Colonic mucosa (tissue), 4 donors: Measurements from ENCODE around the gene PRSS12. TPM values are rescaled to one million over a fixed set of nuclear protein-coding genes. Genes with fewer than 3 reads are reported as not detected.

Experiments
- DNase-seq: peaks from one replicate; pipeline ENCODE4 v3.0.0-alpha.2; 2020
- H3K27ac ChIP-seq: fragments of 200-600 bp; one replicate; pipeline ENCODE4 v1.8.0; 2021
- H3K27me3 ChIP-seq: fragments of 200-600 bp; one replicate; pipeline ENCODE4 v1.8.0; 2021
- H3K36me3 ChIP-seq: fragments of 200-600 bp; one replicate; pipeline ENCODE4 v1.8.0; 2021
- H3K4me1 ChIP-seq: fragments of 200-600 bp; one replicate; pipeline ENCODE4 v1.8.0; 2021; ENCODE audit warnings: mild to moderate bottlenecking
- H3K4me3 ChIP-seq: fragments of 200-600 bp; one replicate; pipeline ENCODE4 v1.8.0; 2021
- H3K9ac ChIP-seq, 2 donors: one replicate each; pipeline ENCODE4 v1.7.0; 2013; ENCODE audit warnings: control low read depth in 2 of 2, low read depth in 2 of 2, low read length in 2 of 2
- H3K9me3 ChIP-seq: fragments of 200-600 bp; one replicate; pipeline ENCODE4 v1.8.0; 2021
- intact Hi-C: fragments of 100-400 bp; cut with DNase I; formaldehyde crosslinking; loops from one replicate; pipeline ENCODE4 v1.14.1; 2022
- total RNA-seq, 2 donors: library from RNA; stranded (reverse); fragmentation: NEBNext Ultra II Directional in 1 of 2; extraction: Animal tissue kit (Norgen Biotek cat#: 25700) in 1 of 2; gene quantifications; one replicate each; pipeline ENCODE4 v1.2.1, GENCODE V29; 2021
- TF ChIP-seq, protein P1 (sequence below): fragments of 200-600 bp; IDR thresholded peaks from one replicate; pipeline ENCODE4 v1.8.0; 2022; ENCODE audit warnings: antibody characterized with exemption, mild to moderate bottlenecking
- donor health status: healthy.
- donor health status: DM: no; HTN: no; CAD: no.
- donor health status: DM: no; HTN: no; CAD: no.

Gene PRSS12
- total RNA-seq, 2 donors from 2014 or later = 20.1 to 22.4 TPM

- H3K9ac ChIP-seq = no peak overlapping the region
- H3K36me3 ChIP-seq = no peaks in the 10 kb centered on the region
- no peaks in the 10 kb centered on the region for H3K27me3 ChIP-seq
- TF ChIP-seq, protein P1, sequence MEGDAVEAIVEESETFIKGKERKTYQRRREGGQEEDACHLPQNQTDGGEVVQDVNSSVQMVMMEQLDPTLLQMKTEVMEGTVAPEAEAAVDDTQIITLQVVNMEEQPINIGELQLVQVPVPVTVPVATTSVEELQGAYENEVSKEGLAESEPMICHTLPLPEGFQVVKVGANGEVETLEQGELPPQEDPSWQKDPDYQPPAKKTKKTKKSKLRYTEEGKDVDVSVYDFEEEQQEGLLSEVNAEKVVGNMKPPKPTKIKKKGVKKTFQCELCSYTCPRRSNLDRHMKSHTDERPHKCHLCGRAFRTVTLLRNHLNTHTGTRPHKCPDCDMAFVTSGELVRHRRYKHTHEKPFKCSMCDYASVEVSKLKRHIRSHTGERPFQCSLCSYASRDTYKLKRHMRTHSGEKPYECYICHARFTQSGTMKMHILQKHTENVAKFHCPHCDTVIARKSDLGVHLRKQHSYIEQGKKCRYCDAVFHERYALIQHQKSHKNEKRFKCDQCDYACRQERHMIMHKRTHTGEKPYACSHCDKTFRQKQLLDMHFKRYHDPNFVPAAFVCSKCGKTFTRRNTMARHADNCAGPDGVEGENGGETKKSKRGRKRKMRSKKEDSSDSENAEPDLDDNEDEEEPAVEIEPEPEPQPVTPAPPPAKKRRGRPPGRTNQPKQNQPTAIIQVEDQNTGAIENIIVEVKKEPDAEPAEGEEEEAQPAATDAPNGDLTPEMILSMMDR = no peak
- no peak overlapping the region for H3K27ac ChIP-seq
- no peak for DNase-seq
- intact Hi-C loops = no loop called here
- H3K9me3 ChIP-seq = no peaks in the 10 kb centered on the region
- no peak overlapping the region for H3K4me3 ChIP-seq
- H3K4me1 ChIP-seq = no peaks in the 10 kb centered on the region
Measured at GRCh38 chr4:118282692-118283091, 70.1 kb downstream of the PRSS12 start.

DNA sequence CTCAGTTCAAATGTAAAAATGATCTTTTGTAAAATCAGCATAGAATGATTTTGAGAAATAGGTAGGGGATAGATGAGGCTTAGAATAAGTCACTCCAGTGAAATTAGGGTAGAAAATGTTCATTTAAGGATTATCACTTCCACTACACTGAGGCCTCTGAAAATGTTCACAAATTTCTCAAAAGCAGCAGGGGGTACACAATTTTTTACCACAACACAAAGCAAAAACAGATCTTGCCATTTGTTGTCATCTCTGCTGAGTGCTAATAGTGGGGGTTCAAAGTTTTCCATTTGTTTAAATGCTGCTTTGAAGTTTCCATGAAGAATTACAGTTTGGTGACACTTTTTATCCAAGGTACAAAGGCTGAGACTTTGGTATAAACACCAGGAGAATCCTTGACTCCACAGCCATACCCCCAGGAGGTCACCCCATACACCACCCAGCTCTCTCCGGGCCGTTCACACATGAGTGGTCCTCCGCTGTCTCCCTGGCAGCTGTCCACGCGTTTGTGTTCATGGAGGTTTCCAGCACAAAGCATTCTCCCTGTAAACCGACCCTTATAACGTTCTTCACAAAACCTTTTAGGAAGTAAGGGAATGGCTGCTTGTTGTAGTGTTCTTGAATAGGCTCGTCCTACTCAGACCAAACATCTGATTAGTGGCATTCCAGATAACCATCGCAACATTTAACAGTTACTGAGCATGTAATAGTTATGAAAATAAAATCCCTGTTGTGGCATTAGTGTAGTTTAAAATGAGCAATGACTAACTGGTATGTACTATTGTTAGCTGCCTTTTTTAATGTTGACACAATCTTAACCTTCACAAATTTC lies 71.0 kb downstream of the PRSS12 start:
- DNase-seq = no peak
- TF ChIP-seq, protein P1 = no peak
- H3K27me3 ChIP-seq = no peaks in the 10 kb centered on the region
- H3K27ac ChIP-seq = no peak overlapping the region
- H3K4me1 ChIP-seq = no peaks in the 10 kb centered on the region
- H3K9me3 ChIP-seq = no peaks in the 10 kb centered on the region
- intact Hi-C loops = loop anchor here (2.0 kb wide), 1 partner anchor 71 kb away; the partner anchor contains the start of gene PRSS12
- no peak overlapping the region for H3K4me3 ChIP-seq
- no peaks in the 10 kb centered on the region for H3K36me3 ChIP-seq
- no peak overlapping the region for H3K9ac ChIP-seq

DNA sequence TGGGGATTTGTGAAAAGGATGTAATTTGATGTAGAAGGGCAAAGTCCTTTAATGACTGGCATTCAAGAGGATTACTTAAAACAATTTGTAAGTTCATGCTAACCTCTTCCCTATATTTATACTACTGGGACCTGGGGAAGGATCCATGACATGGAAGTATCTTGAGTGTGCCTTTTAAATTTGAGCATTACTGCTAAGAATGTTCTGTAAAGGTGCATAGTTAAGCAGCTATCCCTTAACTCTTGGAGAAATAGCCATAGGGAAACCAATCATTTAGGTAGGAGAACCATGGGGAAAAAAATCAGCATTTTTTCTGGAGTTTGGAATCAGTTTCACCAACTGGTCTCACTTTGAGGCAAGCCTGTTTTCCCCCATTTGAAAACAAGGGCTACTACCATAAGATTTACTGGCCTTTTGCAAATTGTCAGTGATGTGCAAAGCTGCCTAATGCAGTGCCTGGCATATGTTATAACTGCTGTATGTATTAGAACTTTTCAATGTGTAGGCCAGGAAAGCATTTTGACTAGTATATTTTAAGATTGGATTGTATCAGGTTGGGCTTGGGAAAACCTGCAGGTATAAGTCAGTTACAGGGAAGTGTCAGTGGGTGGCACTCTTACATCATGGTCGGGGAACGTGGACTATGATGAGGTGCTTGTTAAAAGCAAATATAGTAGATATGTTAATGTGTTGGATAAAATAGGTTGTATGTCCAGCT lies 72.1 kb downstream of the PRSS12 start:
- H3K9me3 ChIP-seq = no peaks in the 10 kb centered on the region
- peak; percentile 68 for DNase-seq
- no peak overlapping the region for H3K27ac ChIP-seq
- H3K36me3 ChIP-seq = no peaks in the 10 kb centered on the region
- TF ChIP-seq, protein P1 = peak; percentile 74
- peak overlapping the region in 1 of 2 donors; percentile 97 for H3K9ac ChIP-seq
- H3K27me3 ChIP-seq = no peaks in the 10 kb centered on the region
- no peak overlapping the region for H3K4me3 ChIP-seq
- intact Hi-C loops = loop anchor here (2.0 kb wide), 1 partner anchor 72 kb away; the partner anchor contains the start of gene PRSS12
- no peaks in the 10 kb centered on the region for H3K4me1 ChIP-seq

- no peaks in the 10 kb centered on the region for H3K27me3 ChIP-seq
- no peaks in the 10 kb centered on the region for H3K9me3 ChIP-seq
- H3K27ac ChIP-seq = peak overlapping the region; percentile 78
- H3K9ac ChIP-seq = peak overlapping the region in 1 of 2 donors; percentile 97
- no peaks in the 10 kb centered on the region for H3K36me3 ChIP-seq
- peak overlapping the region; percentile 64 for H3K4me3 ChIP-seq
- intact Hi-C loops = loop anchor here (2.0 to 10.0 kb wide), 3 partner anchors 73 to 555 kb away; partner anchors contain the start of genes PRSS12 and SEC24D
- TF ChIP-seq, protein P1 = no peak
- H3K4me1 ChIP-seq = no peaks in the 10 kb centered on the region
- no peak for DNase-seq
Measured at GRCh38 chr4:118279920-118280432, 72.8 kb downstream of the PRSS12 start.

DNA sequence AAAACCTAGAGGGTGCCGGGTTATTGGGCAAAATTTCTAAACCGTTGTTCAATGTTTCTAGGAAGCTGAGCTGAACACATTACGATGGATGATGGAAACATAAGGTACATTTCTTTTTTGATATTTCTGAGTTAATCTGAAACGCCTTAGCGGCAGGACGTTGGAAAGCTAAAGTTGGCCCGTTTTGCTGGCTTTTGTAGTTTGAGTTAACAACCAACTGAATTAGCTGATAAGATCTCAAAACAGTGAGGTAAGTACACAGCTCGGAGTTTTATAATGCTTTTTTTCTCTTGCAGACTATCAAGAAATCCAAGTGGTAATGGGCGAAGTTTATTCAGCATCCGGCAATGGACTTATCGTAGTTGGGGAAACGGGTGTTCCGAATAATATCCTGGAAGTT lies 73.5 kb downstream of the PRSS12 start:
- Histone ChIP-seq H3K27me3 (no peaks in the 10 kb centered on the region), H3K9ac (peak overlapping the region; percentile 90 to 97), H3K36me3 (no peaks in the 10 kb centered on the region), H3K27ac (peak overlapping the region; percentile 78), H3K4me3 (peak overlapping the region; percentile 64), H3K9me3 (no peaks in the 10 kb centered on the region), H3K4me1 (no peaks in the 10 kb centered on the region)
- intact Hi-C loops = loop anchor here (10.0 kb wide), 2 partner anchors 205 to 555 kb away; partner anchors contain the start of gene SEC24D
- DNase-seq = no peak
- TF ChIP-seq, protein P1 = no peak
